ENCODE data around the gene PAX4.

PAX4 gene

DNA sequence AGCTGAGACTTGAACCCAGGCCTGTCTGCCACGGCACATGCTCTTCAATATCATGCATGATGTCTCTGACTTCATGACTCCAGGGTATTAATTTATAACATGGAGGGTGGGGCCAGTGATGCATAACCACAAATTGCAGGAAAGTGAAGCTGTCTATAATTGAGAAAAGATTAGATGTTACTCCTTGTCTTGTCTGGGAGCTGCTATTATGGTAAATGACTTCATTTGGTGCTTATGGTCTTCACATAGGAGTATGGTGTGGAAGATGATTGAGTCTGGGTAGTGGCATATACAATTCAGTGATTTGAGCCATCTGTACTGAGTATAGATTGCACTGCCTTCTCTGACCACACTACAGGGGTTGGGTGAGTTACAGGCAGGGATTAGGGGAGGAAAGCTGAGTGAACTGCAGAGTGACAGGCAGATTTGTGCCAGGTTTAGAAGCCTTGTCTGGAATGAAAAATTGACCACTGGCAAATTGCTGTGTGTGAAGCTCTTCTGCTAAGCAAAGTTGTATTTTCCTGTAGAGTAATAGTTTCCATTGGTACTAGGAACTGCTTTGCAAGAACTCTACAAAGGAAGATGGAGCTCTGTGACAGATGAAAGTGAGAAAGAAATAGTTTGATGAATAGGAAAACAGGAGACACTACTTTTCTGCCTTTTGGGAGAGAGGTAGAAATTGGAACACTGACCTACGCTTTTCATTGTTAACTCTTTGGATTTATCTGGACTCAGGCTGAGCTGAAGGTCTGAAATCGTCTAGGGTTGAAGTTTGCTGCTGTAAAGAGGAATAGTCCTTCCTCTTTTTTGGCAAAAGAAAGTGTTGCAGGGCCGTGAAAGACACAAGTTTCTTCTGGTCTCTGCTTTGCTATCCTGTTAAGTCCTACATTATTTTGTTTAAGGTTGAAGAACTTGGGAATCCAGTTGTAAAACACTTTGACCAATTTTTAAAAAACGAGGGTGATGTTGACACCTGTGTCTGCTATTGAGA, 36.8 kb upstream of the PAX4 start:
- no peak overlapping the region for H3K4me3 ChIP-seq (ENCODE audit: low read length)
- DNase-seq (ENCODE audit: low read depth): no peak
- TF ChIP-seq, protein P1, sequence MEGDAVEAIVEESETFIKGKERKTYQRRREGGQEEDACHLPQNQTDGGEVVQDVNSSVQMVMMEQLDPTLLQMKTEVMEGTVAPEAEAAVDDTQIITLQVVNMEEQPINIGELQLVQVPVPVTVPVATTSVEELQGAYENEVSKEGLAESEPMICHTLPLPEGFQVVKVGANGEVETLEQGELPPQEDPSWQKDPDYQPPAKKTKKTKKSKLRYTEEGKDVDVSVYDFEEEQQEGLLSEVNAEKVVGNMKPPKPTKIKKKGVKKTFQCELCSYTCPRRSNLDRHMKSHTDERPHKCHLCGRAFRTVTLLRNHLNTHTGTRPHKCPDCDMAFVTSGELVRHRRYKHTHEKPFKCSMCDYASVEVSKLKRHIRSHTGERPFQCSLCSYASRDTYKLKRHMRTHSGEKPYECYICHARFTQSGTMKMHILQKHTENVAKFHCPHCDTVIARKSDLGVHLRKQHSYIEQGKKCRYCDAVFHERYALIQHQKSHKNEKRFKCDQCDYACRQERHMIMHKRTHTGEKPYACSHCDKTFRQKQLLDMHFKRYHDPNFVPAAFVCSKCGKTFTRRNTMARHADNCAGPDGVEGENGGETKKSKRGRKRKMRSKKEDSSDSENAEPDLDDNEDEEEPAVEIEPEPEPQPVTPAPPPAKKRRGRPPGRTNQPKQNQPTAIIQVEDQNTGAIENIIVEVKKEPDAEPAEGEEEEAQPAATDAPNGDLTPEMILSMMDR (conservative IDR thresholded peaks at IDR 0.05; ENCODE audit: low read depth, low read length): peak; percentile 35

DNA sequence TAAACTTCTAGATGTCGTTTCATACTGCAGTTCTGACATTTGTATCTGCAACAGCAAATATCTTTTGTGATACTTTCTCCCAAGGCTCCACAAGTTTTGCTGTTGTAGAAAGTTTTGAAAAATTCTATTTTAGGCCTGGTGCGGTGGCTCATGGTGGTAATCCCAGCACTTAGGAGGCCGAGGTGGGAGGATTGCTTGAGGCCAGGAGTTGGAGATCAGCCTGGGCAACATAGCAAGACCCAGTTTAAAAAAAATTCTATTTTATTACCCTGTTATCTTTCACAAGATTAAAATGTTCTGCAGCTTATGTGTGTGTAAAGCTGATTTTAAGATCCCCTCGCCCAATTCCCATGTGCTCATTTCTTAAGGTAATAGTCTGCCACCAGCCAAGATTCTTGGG, 35.5 kb upstream of the PAX4 start:
- H3K4me3 ChIP-seq (ENCODE audit: low read length): peak overlapping the region; percentile 99
- no peak for DNase-seq (ENCODE audit: low read depth)
- TF ChIP-seq, protein P1 (conservative IDR thresholded peaks at IDR 0.05; ENCODE audit: low read depth, low read length): no peak

DNA sequence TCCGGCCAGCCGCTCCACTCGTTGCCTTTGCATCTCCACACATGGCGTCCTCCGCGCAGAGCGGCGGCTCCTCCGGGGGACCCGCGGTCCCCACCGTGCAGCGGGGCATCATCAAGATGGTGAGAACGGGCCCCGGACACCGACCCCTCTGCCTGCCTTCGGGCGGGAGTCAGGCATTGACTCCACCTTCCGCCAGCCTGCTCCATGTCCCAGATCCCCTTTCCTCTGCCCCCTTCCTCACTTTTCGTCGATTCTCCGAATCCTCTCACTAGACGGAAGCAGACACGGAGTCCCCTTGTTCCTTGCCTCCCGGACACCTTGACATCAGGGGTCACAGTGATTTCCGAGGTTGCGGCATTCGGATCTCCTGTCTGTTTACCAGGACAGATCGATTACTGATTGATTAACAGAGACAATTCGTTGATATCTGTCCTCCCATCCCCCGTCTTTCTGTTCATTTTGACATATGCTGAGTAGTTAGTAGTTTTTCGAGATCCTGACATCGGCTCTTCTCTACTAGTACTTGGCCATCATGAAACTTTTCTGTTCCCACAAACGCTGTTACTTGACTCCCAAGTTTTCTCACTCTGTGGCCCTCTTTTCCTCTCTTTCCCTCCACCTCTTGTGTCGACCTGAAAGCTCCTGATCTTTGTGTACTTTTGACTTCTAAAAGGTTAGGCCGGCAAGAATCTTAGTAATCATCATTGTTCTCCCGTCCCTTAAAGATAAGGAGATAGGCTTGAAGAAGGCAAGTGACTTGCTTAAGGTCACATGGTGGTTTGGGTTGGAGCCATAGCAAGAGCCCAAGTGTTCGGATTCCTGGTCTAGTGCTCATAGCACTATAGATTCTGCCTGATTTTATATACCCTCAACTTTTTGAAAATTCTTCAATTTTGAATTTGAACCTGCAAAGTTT, 34.6 kb upstream of the PAX4 start:
- TF ChIP-seq, protein P1 (conservative IDR thresholded peaks at IDR 0.05; ENCODE audit: low read depth, low read length): no peak
- peak overlapping the region; percentile 99 for H3K4me3 ChIP-seq (ENCODE audit: low read length)
- DNase-seq (ENCODE audit: low read depth): no peak

DNA sequence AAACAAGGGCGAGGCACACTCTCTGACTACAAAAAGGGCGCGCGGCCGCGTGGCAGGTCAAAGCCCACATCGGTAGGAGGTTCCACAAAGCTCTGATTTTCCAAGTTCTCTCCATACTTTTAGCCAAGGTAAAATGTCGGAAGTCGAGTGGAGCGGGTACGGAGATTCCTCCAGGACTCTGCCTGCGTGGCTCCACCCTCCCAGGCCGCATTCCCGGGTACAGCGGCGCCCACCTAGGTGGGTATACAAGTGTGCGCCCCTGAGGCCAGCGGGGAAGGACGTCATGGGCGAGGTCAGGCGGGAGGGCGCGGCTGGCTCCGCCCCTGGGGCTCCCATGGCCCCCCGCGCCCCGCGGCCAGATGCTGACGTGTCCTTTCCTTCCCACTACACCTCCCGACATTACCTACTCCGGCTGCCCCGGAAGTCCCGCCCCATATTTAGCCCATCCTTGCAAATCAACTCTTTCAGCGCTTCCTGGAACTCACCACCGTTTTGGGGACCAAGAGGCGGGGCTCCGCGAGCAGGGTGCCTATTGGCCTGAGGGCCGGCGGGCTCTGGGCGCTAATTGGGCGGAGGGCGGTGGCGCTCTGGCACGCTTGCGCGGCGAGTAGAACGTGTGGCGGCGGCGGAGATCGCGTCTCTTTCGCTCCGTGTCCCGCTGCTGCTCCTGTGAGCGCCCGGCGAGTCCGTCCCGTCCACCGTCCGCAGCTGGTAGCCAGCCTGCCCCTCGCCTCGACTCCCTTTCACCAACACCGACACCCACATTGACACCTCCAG, 33.8 kb upstream of the PAX4 start, which contains the start of gene SND1:
Gene SND1 (plus strand): TSS at position 639 of the 777 bp plus-strand sequence. CDS start 180 bp downstream, outside the sequence.
- DNase-seq (ENCODE audit: low read depth): peak; percentile 98
- H3K4me3 ChIP-seq (ENCODE audit: low read length): peak within 1 kb of the TSS; percentile 99
- TF ChIP-seq, protein P1 (conservative IDR thresholded peaks at IDR 0.05; ENCODE audit: low read depth, low read length): no peak

DNA sequence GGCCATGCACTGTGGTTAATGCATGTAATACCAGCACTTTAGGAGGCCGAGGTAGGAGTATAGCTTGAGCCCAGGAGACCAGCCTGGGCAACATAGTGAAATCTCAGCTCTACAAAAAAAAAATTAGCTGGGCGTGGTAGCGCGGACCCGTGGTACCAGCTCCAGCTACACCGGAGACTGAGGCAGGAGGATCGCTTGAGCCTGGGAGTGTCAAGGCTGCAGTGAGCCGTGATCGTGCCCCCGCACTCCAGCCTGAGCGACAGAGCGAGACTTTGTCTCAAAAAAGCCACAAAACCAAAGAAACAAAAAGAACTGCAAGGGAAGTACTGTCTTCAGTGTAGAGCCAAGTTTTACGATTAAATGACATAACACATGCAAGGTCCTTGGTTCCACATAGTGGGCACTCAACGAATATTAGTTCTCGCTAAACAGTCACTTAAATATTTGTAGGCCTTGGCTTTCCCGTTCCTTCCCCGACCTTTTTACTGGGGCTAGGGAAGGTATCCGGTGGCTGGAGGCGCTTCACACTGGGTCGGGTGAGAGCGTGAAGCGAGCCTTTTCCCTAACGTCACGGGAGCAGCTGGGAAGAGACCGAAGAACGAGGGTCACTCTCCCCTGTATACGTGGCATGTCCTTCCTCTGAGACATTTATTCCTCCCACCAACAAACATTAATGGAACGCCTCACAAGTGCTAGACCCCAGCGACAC, 33.1 kb upstream of the PAX4 start:
- TF ChIP-seq, protein P1 (conservative IDR thresholded peaks at IDR 0.05; ENCODE audit: low read depth, low read length): no peak
- no peak for DNase-seq (ENCODE audit: low read depth)
- peak overlapping the region; percentile 99 for H3K4me3 ChIP-seq (ENCODE audit: low read length)

DNA sequence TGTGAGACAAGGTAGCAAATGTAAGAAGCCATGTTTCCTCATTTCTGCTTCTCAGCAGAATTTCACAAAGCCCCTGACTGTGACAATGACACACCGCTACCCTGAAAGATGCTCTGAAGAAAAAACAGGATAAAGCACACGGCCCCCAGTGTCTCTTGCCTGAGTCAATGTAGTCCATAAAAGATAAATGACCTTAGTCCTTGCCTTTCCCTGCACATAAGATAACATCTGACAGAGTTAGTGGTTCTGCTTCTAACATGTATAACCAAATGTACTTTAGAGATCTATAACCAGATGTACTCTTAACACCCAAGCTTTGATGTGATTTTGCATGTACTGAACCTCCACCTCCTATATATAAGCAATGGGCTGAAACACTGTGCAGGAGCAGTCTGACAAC, 31.0 kb upstream of the PAX4 start:
- H3K4me3 ChIP-seq (ENCODE audit: low read length): no peak overlapping the region
- DNase-seq (ENCODE audit: low read depth): no peak
- TF ChIP-seq, protein P1 (conservative IDR thresholded peaks at IDR 0.05; ENCODE audit: low read depth, low read length): no peak
